ENCODE measurements around the gene APOBEC3G.

APOBEC3G gene

DNA sequence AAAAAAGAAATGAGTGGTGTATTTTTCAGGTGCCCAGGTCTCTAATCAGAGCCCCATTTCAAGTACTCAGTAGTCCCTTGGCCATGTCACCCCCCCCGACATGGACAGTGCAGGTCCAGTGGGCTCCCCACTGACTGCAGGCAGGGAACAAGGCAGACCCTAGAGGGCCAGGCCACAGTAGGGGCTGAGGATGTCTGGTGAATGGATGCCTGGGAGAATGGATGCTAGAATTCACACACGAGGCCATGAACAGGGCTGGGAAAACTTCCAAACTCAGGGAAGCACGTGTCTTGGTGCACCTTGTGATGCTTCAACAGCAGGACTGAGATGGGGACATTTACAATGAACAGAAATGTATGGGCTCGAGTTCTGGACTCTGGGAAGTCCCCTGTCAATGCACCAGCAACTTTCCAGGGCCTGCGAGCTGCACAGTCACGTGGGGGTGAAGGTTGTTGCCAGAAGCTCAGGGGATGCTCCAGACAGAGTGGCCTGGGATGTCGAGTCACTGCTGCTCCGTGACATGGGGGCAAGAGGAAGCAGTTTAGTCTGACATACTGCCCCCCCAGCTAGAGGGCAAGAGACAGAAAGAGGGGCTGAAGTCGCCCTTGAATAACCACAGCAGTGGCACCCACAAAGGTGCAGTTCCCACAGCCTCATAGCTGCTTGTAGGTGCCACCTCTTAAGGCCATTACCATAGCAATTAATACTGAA lies 3.1 kb downstream of the APOBEC3G start:
- in situ Hi-C loops (cut with MboI; ENCODE audit: low pct_unique_long_range_greater_than_20kb, low sequenced_read_pairs, unreplicated experiment) = no loop called here
- no peak for DNase-seq (ENCODE audit: low spot score)
- TF ChIP-seq, protein P1, sequence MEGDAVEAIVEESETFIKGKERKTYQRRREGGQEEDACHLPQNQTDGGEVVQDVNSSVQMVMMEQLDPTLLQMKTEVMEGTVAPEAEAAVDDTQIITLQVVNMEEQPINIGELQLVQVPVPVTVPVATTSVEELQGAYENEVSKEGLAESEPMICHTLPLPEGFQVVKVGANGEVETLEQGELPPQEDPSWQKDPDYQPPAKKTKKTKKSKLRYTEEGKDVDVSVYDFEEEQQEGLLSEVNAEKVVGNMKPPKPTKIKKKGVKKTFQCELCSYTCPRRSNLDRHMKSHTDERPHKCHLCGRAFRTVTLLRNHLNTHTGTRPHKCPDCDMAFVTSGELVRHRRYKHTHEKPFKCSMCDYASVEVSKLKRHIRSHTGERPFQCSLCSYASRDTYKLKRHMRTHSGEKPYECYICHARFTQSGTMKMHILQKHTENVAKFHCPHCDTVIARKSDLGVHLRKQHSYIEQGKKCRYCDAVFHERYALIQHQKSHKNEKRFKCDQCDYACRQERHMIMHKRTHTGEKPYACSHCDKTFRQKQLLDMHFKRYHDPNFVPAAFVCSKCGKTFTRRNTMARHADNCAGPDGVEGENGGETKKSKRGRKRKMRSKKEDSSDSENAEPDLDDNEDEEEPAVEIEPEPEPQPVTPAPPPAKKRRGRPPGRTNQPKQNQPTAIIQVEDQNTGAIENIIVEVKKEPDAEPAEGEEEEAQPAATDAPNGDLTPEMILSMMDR (IDR thresholded peaks at IDR 0.05; ENCODE audit: extremely low read depth, insufficient read depth, missing control alignments) = no peak

DNA sequence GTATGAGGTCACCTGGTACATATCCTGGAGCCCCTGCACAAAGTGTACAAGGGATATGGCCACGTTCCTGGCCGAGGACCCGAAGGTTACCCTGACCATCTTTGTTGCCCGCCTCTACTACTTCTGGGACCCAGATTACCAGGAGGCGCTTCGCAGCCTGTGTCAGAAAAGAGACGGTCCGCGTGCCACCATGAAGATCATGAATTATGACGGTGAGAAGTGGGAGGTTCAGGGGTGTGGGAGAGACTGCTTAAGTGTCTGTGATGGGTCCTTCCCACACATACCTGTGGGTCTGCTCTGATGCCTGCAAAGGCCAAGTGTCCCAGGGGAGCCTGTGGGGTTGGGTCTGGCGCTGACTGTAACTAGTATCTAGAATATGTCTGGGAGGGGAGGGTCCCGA lies 3.9 kb downstream of the APOBEC3G start:
- TF ChIP-seq, protein P1 (IDR thresholded peaks at IDR 0.05; ENCODE audit: extremely low read depth, insufficient read depth, missing control alignments) = no peak
- DNase-seq (ENCODE audit: low spot score) = no peak
- in situ Hi-C loops (cut with MboI; ENCODE audit: low pct_unique_long_range_greater_than_20kb, low sequenced_read_pairs, unreplicated experiment) = no loop called here

DNA sequence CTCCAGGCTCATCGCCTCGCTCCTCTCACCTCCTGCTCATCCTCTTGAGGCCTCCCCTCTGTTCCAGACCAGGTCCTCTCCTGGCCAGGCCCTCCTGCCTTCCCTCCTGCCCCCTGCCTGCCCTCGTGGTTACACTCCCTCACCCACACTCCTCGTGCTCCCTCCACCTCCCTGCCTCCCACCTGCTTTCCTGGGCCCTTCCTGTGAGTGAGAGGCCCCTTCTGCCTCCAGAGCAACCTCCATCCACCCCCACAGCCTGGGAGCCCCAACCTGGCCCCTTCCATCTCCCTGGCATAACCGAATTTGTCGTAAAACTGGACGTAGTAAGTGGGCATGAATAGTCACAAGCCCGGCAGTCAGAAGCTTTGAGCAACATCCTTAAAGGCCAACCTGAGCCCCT lies 4.5 kb downstream of the APOBEC3G start:
- DNase-seq (ENCODE audit: low spot score) = no peak
- TF ChIP-seq, protein P1 (IDR thresholded peaks at IDR 0.05; ENCODE audit: extremely low read depth, insufficient read depth, missing control alignments) = no peak
- in situ Hi-C loops (cut with MboI; ENCODE audit: low pct_unique_long_range_greater_than_20kb, low sequenced_read_pairs, unreplicated experiment) = no loop called here

DNA sequence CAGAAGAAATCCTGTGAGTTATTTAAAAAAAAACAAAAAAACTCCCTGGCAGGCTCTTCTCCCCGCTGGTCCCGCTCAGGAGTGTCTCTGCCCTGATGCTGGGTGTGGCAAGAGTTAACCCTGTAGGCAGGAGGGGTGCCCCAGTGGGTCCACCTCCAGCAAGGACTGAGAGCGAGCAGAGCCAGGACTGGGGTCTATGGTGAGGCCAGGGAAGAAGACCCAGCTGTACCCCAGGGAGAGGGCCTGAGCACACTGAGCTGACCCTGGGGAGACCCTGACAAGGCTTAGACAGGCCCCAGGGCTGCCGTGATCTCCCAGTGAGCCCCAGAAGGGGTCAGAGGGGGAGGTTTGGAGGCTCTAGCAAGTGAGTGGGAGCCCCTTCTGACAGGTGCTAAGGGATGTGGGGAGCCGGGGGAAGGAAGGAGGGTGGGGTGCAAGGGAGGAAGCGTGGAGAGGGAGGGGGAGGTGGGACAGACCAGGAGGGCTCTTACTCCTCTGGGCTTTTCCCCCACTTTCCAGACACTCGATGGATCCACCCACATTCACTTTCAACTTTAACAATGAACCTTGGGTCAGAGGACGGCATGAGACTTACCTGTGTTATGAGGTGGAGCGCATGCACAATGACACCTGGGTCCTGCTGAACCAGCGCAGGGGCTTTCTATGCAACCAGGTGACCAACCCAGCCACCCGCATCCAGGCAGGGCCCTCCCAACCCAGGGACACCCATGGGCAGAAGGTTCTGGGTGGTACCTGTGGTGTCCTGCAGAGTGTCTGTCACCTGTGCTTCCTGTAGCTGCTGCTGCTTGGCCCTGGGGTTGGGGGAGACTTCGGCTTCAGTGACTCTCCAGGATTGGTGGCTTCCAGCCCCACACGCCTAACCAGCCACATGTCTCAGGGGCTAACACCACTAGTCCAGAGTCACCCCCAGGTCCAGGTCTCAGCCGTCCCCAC lies 6.4 kb downstream of the APOBEC3G start:
- TF ChIP-seq, protein P1 (IDR thresholded peaks at IDR 0.05; ENCODE audit: extremely low read depth, insufficient read depth, missing control alignments) = no peak
- DNase-seq (ENCODE audit: low spot score) = no peak
- in situ Hi-C loops (cut with MboI; ENCODE audit: low pct_unique_long_range_greater_than_20kb, low sequenced_read_pairs, unreplicated experiment) = no loop called here

DNA sequence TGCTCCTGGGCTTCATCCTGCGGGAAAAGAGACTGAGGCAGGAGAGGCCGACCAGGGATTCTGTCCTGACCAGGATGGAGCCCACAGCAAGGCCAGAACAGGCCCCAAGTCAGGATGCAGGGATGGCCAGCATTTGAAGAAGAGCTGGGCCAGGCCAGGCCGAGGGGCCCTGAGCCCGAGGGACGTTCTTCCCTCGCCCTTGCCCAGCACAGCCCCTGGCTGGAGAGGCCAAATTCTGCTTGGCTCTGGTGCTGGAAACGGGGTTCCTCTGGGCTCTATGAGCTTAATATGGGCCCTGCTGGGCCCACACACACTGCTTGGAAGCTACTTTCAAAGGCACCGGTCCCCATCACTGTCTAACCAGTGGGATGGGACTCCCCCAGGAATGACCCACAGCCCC lies 7.6 kb downstream of the APOBEC3G start:
- in situ Hi-C loops (cut with MboI; ENCODE audit: low pct_unique_long_range_greater_than_20kb, low sequenced_read_pairs, unreplicated experiment) = no loop called here
- TF ChIP-seq, protein P1 (IDR thresholded peaks at IDR 0.05; ENCODE audit: extremely low read depth, insufficient read depth, missing control alignments) = no peak
- DNase-seq (ENCODE audit: low spot score) = no peak

DNA sequence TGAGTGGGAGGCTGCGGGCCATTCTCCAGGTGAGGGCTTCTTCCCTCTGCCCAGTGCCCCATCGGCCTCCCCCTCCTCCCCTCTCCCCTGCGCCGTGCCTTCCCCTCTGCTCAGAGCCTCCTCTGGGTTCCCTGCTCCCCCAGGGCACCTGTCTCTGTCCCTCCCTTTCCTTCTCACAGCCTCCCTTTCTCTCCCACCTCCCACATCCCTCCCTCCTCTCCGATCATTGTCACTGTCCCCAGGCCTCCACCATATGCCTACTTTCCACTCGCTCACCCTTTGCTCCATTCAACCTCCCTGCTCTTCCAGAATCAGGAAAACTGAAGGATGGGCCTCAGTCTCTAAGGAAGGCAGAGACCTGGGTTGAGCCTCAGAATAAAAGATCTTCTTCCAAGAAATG lies 10.0 kb downstream of the APOBEC3G start:
- DNase-seq (ENCODE audit: low spot score) = no peak
- TF ChIP-seq, protein P1 (IDR thresholded peaks at IDR 0.05; ENCODE audit: extremely low read depth, insufficient read depth, missing control alignments) = no peak
- in situ Hi-C loops (cut with MboI; ENCODE audit: low pct_unique_long_range_greater_than_20kb, low sequenced_read_pairs, unreplicated experiment) = no loop called here
